ENCODE data around the gene DUSP6.

The DUSP6 gene

DNA sequence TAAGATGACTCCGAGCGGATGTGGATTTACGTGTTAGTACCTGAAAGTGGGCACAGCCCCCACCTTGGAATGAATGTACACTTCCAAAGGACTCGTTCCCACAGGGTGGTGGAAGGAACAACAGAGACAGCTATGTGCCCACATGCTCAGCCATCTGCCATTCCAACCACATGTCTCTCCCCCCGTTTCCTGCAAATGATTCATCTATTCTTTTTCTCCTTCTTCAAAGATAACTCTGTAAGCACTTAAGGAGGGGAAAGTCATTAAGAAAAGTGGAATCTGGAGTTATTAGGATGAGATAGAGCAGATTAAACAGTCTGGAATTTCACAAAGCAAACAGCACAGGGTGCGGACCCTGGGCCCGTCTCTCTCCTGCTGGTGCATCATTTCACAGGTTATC, 18.5 kb upstream of the DUSP6 start:
- H3K4me1 ChIP-seq (ENCODE audit: control insufficient read depth in 2 of 2, insufficient read depth in 1 of 2, low read depth in 1 of 2, low read length in 2 of 2), result peaks cover 0 to 3% of the 10 kb centered on the region in 2 donors
- peaks cover 0 to 5% of the 10 kb centered on the region in 2 donors for H3K36me3 ChIP-seq (replicated peaks in 1 of 2; ENCODE audit: control insufficient read depth in 2 of 2, insufficient read depth in 2 of 2, low read length in 2 of 2)
- H2BK15ac ChIP-seq (ENCODE audit: low read length), result no peak overlapping the region
- H3K9ac ChIP-seq (ENCODE audit: low read depth, low read length, poor library complexity), result no peak overlapping the region
- no peak overlapping the region for H4K91ac ChIP-seq (ENCODE audit: low read depth, low read length, poor library complexity)
- no peak overlapping the region for H2BK5ac ChIP-seq (ENCODE audit: low read length)
- H2AK5ac ChIP-seq (ENCODE audit: low read depth, low read length), result no peak overlapping the region
- no peak overlapping the region for H3K27ac ChIP-seq (replicated peaks; ENCODE audit: low read length)
- no peak overlapping the region for H3K4ac ChIP-seq (ENCODE audit: low read length)
- no peak overlapping the region for H3K4me2 ChIP-seq (ENCODE audit: insufficient read depth, low read length, poor library complexity, severe bottlenecking)
- H3K4me3 ChIP-seq (ENCODE audit: low read length in 2 of 2), result no peak overlapping the region
- no peaks in the 10 kb centered on the region for H3K9me3 ChIP-seq (replicated peaks in 1 of 2; ENCODE audit: control insufficient read depth in 2 of 2, insufficient read depth in 1 of 2, low read depth in 1 of 2, low read length in 2 of 2)
- H2AFZ ChIP-seq (ENCODE audit: low read length), result no peak overlapping the region
- no CpG with 5 or more reads among the region's 7 CpGs for WGBS, 2 donors (ENCODE audit: extremely low coverage in 2 of 2, insufficient read length in 2 of 2, insufficient replicate concordance in 1 of 2)
- H4K8ac ChIP-seq (ENCODE audit: low read depth, low read length), result no peak overlapping the region
- no peaks in the 10 kb centered on the region for H3K27me3 ChIP-seq (ENCODE audit: control insufficient read depth in 3 of 3, insufficient read depth in 3 of 3, low read depth in 1 of 3, low read length in 3 of 3)
- H3K79me1 ChIP-seq (ENCODE audit: low read depth, low read length), result no peaks in the 10 kb centered on the region
- no peak for DNase-seq (ENCODE audit: low spot score)
- H2BK12ac ChIP-seq (ENCODE audit: low read length), result no peak overlapping the region
- no peak overlapping the region for H3K14ac ChIP-seq (ENCODE audit: low read length)
- no peak overlapping the region for H3K18ac ChIP-seq (ENCODE audit: low read length)
- no peak overlapping the region for H3K23ac ChIP-seq (ENCODE audit: low read depth, low read length, poor library complexity)
- no peak overlapping the region for H2BK120ac ChIP-seq (ENCODE audit: low read depth, low read length)

DNA sequence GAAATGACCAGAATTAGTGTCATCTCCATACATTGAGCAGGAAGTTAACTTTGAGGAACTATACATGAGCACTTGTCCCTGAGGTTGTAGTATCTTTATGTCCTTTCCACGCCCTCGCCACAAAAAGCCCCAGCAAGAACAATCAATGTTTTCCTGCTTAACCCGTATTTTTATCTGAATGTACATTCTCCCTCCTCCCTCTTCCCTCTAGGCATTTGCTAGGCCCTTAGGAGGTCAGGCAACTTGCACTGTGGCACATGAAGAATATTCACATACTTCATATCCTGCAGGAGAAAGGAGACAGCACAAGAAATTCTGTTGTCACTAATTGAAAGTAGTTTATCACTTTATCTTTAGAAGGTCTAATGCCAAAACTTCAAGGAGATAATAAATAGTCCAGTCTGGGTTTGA, 18.1 kb upstream of the DUSP6 start:
- no CpG with 5 or more reads among the region's 3 CpGs for WGBS, 2 donors (ENCODE audit: extremely low coverage in 2 of 2, insufficient read length in 2 of 2, insufficient replicate concordance in 1 of 2)
- H3K9ac ChIP-seq (ENCODE audit: low read depth, low read length, poor library complexity), result no peak overlapping the region
- H2BK15ac ChIP-seq (ENCODE audit: low read length), result no peak overlapping the region
- H3K36me3 ChIP-seq (replicated peaks in 1 of 2; ENCODE audit: control insufficient read depth in 2 of 2, insufficient read depth in 2 of 2, low read length in 2 of 2), result peaks cover 0 to 6% of the 10 kb centered on the region in 2 donors
- H3K18ac ChIP-seq (ENCODE audit: low read length), result no peak overlapping the region
- no peak overlapping the region for H3K4me3 ChIP-seq (ENCODE audit: low read length in 2 of 2)
- no peak overlapping the region for H2BK120ac ChIP-seq (ENCODE audit: low read depth, low read length)
- H2BK12ac ChIP-seq (ENCODE audit: low read length), result no peak overlapping the region
- H4K8ac ChIP-seq (ENCODE audit: low read depth, low read length), result no peak overlapping the region
- no peak overlapping the region for H2BK5ac ChIP-seq (ENCODE audit: low read length)
- no peak overlapping the region for H3K14ac ChIP-seq (ENCODE audit: low read length)
- no peak overlapping the region for H2AFZ ChIP-seq (ENCODE audit: low read length)
- H3K4ac ChIP-seq (ENCODE audit: low read length), result no peak overlapping the region
- no peaks in the 10 kb centered on the region for H3K79me1 ChIP-seq (ENCODE audit: low read depth, low read length)
- H3K9me3 ChIP-seq (replicated peaks in 1 of 2; ENCODE audit: control insufficient read depth in 2 of 2, insufficient read depth in 1 of 2, low read depth in 1 of 2, low read length in 2 of 2), result no peaks in the 10 kb centered on the region
- no peak overlapping the region for H4K91ac ChIP-seq (ENCODE audit: low read depth, low read length, poor library complexity)
- H3K27me3 ChIP-seq (ENCODE audit: control insufficient read depth in 3 of 3, insufficient read depth in 3 of 3, low read depth in 1 of 3, low read length in 3 of 3), result no peaks in the 10 kb centered on the region
- no peak overlapping the region for H3K23ac ChIP-seq (ENCODE audit: low read depth, low read length, poor library complexity)
- no peak overlapping the region for H3K4me2 ChIP-seq (ENCODE audit: insufficient read depth, low read length, poor library complexity, severe bottlenecking)
- H3K27ac ChIP-seq (replicated peaks; ENCODE audit: low read length), result no peak overlapping the region
- H2AK5ac ChIP-seq (ENCODE audit: low read depth, low read length), result no peak overlapping the region
- peaks cover 0 to 3% of the 10 kb centered on the region in 2 donors for H3K4me1 ChIP-seq (ENCODE audit: control insufficient read depth in 2 of 2, insufficient read depth in 1 of 2, low read depth in 1 of 2, low read length in 2 of 2)
- no peak for DNase-seq (ENCODE audit: low spot score)

DNA sequence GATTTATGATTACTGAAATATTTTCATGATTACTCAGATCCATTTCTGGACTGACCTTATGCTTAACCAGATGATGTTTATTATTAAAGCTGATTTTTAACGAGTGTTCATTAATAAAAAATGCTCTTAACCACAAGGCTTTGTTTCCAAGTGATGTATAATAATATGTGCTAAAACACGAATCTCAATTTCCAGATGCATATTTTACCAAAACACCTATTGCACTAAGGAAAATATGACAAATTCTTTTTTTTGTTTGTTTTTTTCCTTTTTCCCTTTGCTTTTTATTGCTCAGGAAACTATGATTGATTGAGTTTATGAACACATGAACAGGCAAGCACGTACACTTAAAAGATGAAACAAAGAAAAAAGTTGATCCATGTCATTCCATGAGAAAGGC, 16.9 kb upstream of the DUSP6 start:
- H2BK15ac ChIP-seq (ENCODE audit: low read length), result no peak overlapping the region
- no peaks in the 10 kb centered on the region for H3K9me3 ChIP-seq (replicated peaks in 1 of 2; ENCODE audit: control insufficient read depth in 2 of 2, insufficient read depth in 1 of 2, low read depth in 1 of 2, low read length in 2 of 2)
- H3K9ac ChIP-seq (ENCODE audit: low read depth, low read length, poor library complexity), result no peak overlapping the region
- no peak overlapping the region for H4K91ac ChIP-seq (ENCODE audit: low read depth, low read length, poor library complexity)
- no peak for DNase-seq (ENCODE audit: low spot score)
- no peak overlapping the region for H2BK120ac ChIP-seq (ENCODE audit: low read depth, low read length)
- H3K27me3 ChIP-seq (ENCODE audit: control insufficient read depth in 3 of 3, insufficient read depth in 3 of 3, low read depth in 1 of 3, low read length in 3 of 3), result no peaks in the 10 kb centered on the region
- no CpG with 5 or more reads among the region's 3 CpGs for WGBS, 2 donors (ENCODE audit: extremely low coverage in 2 of 2, insufficient read length in 2 of 2, insufficient replicate concordance in 1 of 2)
- H3K4me1 ChIP-seq (ENCODE audit: control insufficient read depth in 2 of 2, insufficient read depth in 1 of 2, low read depth in 1 of 2, low read length in 2 of 2), result peaks cover 0 to 3% of the 10 kb centered on the region in 2 donors
- no peak overlapping the region for H3K4ac ChIP-seq (ENCODE audit: low read length)
- no peak overlapping the region for H2AK5ac ChIP-seq (ENCODE audit: low read depth, low read length)
- no peak overlapping the region for H3K4me2 ChIP-seq (ENCODE audit: insufficient read depth, low read length, poor library complexity, severe bottlenecking)
- H3K23ac ChIP-seq (ENCODE audit: low read depth, low read length, poor library complexity), result no peak overlapping the region
- H2AFZ ChIP-seq (ENCODE audit: low read length), result no peak overlapping the region
- no peak overlapping the region for H3K27ac ChIP-seq (replicated peaks; ENCODE audit: low read length)
- no peak overlapping the region for H2BK5ac ChIP-seq (ENCODE audit: low read length)
- H3K18ac ChIP-seq (ENCODE audit: low read length), result no peak overlapping the region
- H4K8ac ChIP-seq (ENCODE audit: low read depth, low read length), result no peak overlapping the region
- H2BK12ac ChIP-seq (ENCODE audit: low read length), result no peak overlapping the region
- no peak overlapping the region for H3K4me3 ChIP-seq (ENCODE audit: low read length in 2 of 2)
- peaks cover 0 to 9% of the 10 kb centered on the region in 2 donors for H3K36me3 ChIP-seq (replicated peaks in 1 of 2; ENCODE audit: control insufficient read depth in 2 of 2, insufficient read depth in 2 of 2, low read length in 2 of 2)
- no peaks in the 10 kb centered on the region for H3K79me1 ChIP-seq (ENCODE audit: low read depth, low read length)
- no peak overlapping the region for H3K14ac ChIP-seq (ENCODE audit: low read length)

DNA sequence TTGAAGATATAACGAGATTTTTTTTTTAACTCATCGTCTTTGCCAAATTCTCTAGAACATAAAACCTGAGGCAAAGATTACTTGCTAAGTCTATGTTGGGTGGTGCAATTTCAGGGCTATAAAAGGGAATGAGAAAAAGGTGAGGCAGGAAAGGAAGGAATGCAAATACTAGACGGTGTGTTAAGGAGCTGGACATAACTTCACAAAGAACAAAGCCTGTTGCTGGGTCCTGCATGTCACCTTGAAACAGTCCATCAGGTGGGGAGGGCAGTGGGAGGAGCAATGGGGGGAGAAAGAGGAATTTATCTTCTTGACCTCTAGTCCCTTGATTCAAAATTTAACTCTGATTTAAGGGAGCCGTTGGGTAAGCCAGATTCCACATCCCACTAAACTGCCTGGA, 16.1 kb upstream of the DUSP6 start:
- Histone ChIP-seq H3K18ac (ENCODE audit: low read length) (no peak overlapping the region), H3K4me1 (ENCODE audit: control insufficient read depth in 2 of 2, insufficient read depth in 1 of 2, low read depth in 1 of 2, low read length in 2 of 2) (peaks cover 0 to 3% of the 10 kb centered on the region in 2 donors), H4K8ac (ENCODE audit: low read depth, low read length) (no peak overlapping the region), H3K14ac (ENCODE audit: low read length) (no peak overlapping the region), H4K91ac (ENCODE audit: low read depth, low read length, poor library complexity) (no peak overlapping the region), H2BK120ac (ENCODE audit: low read depth, low read length) (no peak overlapping the region), H3K4me2 (ENCODE audit: insufficient read depth, low read length, poor library complexity, severe bottlenecking) (no peak overlapping the region), H3K36me3 (replicated peaks in 1 of 2; ENCODE audit: control insufficient read depth in 2 of 2, insufficient read depth in 2 of 2, low read length in 2 of 2) (peaks cover 0 to 11% of the 10 kb centered on the region in 2 donors), H3K4me3 (ENCODE audit: low read length in 2 of 2) (no peak overlapping the region), H2BK5ac (ENCODE audit: low read length) (no peak overlapping the region), H3K9ac (ENCODE audit: low read depth, low read length, poor library complexity) (no peak overlapping the region), H2AFZ (ENCODE audit: low read length) (no peak overlapping the region), H3K27me3 (ENCODE audit: control insufficient read depth in 3 of 3, insufficient read depth in 3 of 3, low read depth in 1 of 3, low read length in 3 of 3) (no peaks in the 10 kb centered on the region), H2BK12ac (ENCODE audit: low read length) (no peak overlapping the region), H3K9me3 (replicated peaks in 1 of 2; ENCODE audit: control insufficient read depth in 2 of 2, insufficient read depth in 1 of 2, low read depth in 1 of 2, low read length in 2 of 2) (no peaks in the 10 kb centered on the region), H3K27ac (replicated peaks; ENCODE audit: low read length) (no peak overlapping the region), H3K23ac (ENCODE audit: low read depth, low read length, poor library complexity) (no peak overlapping the region), H2BK15ac (ENCODE audit: low read length) (no peak overlapping the region), H3K4ac (ENCODE audit: low read length) (no peak overlapping the region), H3K79me1 (ENCODE audit: low read depth, low read length) (no peaks in the 10 kb centered on the region), H2AK5ac (ENCODE audit: low read depth, low read length) (no peak overlapping the region)
- DNase-seq (ENCODE audit: low spot score), result no peak
- no CpG with 5 or more reads among the region's 4 CpGs for WGBS, 2 donors (ENCODE audit: extremely low coverage in 2 of 2, insufficient read length in 2 of 2, insufficient replicate concordance in 1 of 2)
